Peyer's patch (tissue), 4 donors: Measurements from ENCODE around the gene MOSMO.

Experiments
- POLR2A ChIP-seq, 2 donors: fragments of 450-650 bp; IDR thresholded peaks; one replicate each; pipeline ENCODE4 v1.5.1; 2017; ENCODE audit warnings: antibody characterized with exemption in 2 of 2, mild to moderate bottlenecking in 2 of 2, moderate library complexity in 2 of 2
- TF ChIP-seq, protein P1 (sequence below), 6 experiments: fragments of 450-650 bp in 4 of 6; fragments of 200-600 bp in 2 of 6; sonication (generic) in 1 of 6; IDR thresholded peaks; one replicate each; pipeline ENCODE4 v1.5.1; 2017 to 2019; ENCODE audit warnings: antibody characterized with exemption in 6 of 6, mild to moderate bottlenecking in 3 of 6, moderate library complexity in 1 of 6

- TF ChIP-seq, protein P1, sequence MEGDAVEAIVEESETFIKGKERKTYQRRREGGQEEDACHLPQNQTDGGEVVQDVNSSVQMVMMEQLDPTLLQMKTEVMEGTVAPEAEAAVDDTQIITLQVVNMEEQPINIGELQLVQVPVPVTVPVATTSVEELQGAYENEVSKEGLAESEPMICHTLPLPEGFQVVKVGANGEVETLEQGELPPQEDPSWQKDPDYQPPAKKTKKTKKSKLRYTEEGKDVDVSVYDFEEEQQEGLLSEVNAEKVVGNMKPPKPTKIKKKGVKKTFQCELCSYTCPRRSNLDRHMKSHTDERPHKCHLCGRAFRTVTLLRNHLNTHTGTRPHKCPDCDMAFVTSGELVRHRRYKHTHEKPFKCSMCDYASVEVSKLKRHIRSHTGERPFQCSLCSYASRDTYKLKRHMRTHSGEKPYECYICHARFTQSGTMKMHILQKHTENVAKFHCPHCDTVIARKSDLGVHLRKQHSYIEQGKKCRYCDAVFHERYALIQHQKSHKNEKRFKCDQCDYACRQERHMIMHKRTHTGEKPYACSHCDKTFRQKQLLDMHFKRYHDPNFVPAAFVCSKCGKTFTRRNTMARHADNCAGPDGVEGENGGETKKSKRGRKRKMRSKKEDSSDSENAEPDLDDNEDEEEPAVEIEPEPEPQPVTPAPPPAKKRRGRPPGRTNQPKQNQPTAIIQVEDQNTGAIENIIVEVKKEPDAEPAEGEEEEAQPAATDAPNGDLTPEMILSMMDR (IDR thresholded peaks at IDR 0.05) = no peak
- TF ChIP-seq POLR2A (IDR thresholded peaks at IDR 0.05) = no peak
Measured at GRCh38 chr16:22016927-22017326, 9.0 kb downstream of the MOSMO start.
